Measurements from ENCODE around the gene NRDE2.

NRDE2 gene

GRCh38 chr14:90297876-90298629, 33.7 kb downstream of the NRDE2 start:
- no peak for TF ChIP-seq CTCF (IDR thresholded peaks at IDR 0.05; ENCODE audit: low read depth, low read length)
- H3K4me3 ChIP-seq (ENCODE audit: low read depth, low read length) = no peak overlapping the region

GRCh38 chr14:90296641-90297040, 35.1 kb downstream of the NRDE2 start:
- no peak overlapping the region for H3K4me3 ChIP-seq (ENCODE audit: low read depth, low read length)
- TF ChIP-seq CTCF (IDR thresholded peaks at IDR 0.05; ENCODE audit: low read depth, low read length) = no peak

GRCh38 chr14:90295870-90296516, 35.7 kb downstream of the NRDE2 start:
- no peak for TF ChIP-seq CTCF (IDR thresholded peaks at IDR 0.05; ENCODE audit: low read depth, low read length)
- H3K4me3 ChIP-seq (ENCODE audit: low read depth, low read length) = no peak overlapping the region

GRCh38 chr14:90294872-90295271, 36.9 kb downstream of the NRDE2 start:
- no peak for TF ChIP-seq CTCF (IDR thresholded peaks at IDR 0.05; ENCODE audit: low read depth, low read length)
- no peak overlapping the region for H3K4me3 ChIP-seq (ENCODE audit: low read depth, low read length)

- no peak overlapping the region for H3K4me3 ChIP-seq (ENCODE audit: low read depth, low read length)
- no peak for TF ChIP-seq CTCF (IDR thresholded peaks at IDR 0.05; ENCODE audit: low read depth, low read length)
These were observed 37.7 kb downstream of the NRDE2 start for GRCh38 chr14:90293766-90294730.

- no peak overlapping the region for H3K4me3 ChIP-seq (ENCODE audit: low read depth, low read length)
- TF ChIP-seq CTCF (IDR thresholded peaks at IDR 0.05; ENCODE audit: low read depth, low read length) = no peak
These were observed 40.0 kb downstream of the NRDE2 start for GRCh38 chr14:90291699-90292098.

Measured in WI38 (cell line).